ENCODE results near the gene TOMM6.

DNA sequence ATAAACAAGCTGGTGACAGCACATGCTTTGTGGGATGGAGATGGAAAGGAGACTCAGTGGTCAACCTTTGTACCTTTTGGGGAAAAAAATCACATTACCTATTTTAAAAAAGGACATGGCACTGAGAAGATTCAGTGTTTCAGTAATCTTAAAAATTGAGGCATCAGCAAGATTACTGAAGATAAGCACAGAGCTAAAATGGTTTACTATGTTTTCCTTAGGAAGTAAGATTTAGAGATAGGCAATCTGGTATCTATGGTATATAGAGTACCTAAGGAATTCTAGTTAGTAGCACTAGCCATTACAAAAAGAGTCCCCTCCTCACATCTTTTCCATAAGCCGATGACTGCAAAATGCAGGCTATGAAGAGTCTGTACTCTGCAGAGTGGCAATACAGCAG lies 35.7 kb downstream of the TOMM6 start:
- TF ChIP-seq, protein P1, sequence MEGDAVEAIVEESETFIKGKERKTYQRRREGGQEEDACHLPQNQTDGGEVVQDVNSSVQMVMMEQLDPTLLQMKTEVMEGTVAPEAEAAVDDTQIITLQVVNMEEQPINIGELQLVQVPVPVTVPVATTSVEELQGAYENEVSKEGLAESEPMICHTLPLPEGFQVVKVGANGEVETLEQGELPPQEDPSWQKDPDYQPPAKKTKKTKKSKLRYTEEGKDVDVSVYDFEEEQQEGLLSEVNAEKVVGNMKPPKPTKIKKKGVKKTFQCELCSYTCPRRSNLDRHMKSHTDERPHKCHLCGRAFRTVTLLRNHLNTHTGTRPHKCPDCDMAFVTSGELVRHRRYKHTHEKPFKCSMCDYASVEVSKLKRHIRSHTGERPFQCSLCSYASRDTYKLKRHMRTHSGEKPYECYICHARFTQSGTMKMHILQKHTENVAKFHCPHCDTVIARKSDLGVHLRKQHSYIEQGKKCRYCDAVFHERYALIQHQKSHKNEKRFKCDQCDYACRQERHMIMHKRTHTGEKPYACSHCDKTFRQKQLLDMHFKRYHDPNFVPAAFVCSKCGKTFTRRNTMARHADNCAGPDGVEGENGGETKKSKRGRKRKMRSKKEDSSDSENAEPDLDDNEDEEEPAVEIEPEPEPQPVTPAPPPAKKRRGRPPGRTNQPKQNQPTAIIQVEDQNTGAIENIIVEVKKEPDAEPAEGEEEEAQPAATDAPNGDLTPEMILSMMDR (IDR thresholded peaks at IDR 0.05), result no peak
- TF ChIP-seq REST (IDR thresholded peaks at IDR 0.05; ENCODE audit: insufficient read depth in 1 of 2, low read depth in 2 of 2, low read length in 1 of 2), result no peak
